Stimulated activated CD4-positive, alpha-beta T cell treated with anti-CD3 and anti-CD28 coated beads, TNF-alpha, amount 100 ng/mL, for 1 hour (primary cell): ENCODE results near the gene TMC6.
"Not testable (repeated sequence)": the region's sequence is repeated elsewhere in the genome, so short reads cannot be mapped to it uniquely, and the experiment has no call there.

ENCODE experiments used
- DNase-seq, 3 donors: peaks; one replicate each; pipeline ENCODE4 v3.0.0-alpha.2; 2020; ENCODE audit warnings: low read depth in 3 of 3, low spot score in 1 of 3

TMC6 gene

DNA sequence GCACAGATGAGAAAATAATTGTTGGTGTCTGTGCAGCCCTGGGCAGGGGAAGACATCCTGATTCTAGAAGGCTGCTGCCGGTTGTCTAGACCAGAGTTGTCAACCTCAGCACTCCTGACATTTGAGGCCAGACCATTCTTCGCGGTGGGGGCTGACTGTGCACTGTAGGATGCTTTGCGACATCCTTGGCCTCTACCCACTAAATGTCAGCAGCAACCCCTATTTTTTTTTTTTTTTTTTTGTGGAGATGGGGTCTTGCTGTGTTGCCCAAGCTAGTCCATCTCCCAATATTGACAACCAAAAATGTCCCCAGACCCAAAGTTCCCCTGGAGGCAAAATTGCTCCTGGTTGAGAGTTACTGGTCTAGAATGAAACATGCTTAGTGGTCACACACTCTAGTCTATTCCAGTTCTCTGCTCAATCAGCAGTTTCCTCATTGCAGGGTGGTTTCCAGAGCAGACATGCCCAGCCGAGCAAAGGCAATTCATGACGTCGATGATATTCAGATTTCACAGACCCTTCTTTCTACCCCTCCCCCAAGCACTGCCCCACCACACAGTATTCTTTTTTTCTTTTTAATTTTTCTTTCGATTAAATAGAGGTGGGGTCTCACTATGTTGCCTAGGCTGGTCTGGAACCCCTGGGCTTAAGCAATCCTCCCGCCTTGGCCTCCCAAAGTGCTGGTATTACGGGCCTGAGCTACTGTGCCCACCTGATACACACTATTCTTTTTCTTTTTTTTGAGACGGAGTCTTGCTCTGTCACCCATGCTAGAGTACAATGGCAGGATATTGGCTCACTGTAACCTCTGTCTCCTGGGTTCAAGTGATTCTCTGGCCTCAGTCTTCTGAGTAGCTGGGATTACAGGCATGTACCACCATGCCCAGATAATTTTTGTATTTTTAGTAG lies 26.6 kb upstream of the TMC6 start:
- no peak for DNase-seq

DNA sequence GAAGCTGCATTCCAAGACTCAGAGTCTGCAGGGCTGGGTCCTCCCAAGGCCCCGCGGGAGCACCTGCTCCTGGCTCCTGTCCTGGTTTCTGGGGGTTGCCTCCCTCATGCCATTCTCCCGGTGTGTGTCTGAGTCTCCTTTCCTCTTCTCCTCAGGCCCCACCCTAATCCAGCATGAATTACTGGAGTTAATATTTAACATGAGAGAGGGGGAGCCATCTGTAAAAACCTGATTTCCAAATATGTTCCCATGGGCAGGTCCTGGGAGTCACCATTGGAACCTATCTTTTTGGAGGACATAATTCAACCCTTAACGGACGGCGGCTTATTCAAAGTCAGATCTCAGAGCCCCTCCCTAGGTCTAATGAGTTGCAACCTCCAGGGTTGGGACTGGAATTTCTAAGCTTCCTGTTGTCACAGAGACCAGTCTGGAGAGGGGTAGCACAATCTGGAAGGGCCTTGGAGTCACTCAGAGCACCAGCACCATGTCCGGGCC lies 23.0 kb upstream of the TMC6 start:
- DNase-seq: no peak

- no peak for DNase-seq
Observed at GRCh38 chr17:78148286-78149016, 19.9 kb upstream of the TMC6 start.

DNA sequence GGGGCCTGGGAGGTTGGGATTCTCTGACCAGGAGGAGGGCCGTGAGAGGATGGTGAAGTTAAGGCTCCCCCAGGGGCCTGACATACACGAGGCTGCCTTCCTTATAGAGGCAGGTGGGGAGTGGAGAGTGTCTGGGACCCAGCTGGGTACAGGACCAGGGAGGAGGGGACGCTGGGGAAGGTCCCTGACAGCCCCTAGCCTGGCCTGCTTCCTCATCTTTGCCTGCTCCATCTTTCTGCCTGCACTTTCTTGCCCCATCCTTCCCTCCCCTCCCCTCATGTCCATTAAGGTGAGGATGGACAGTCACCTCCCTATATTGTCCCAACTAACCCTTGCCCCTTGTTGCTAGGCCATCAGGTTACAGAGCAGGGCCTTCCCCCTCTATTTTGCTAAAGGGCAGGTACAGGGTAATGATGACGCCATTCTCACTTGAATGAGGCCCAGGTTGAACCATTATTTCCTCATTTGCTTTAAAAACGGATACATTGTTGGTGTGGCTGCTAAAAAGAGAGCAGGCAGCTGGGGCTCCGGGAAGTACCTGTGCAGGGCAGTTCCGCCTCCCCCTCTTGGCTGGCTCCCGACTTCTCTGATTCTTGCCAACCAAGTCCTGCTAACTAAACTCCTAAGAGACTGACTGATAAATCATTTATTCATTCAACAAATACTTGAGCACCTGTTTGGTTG lies 18.9 kb upstream of the TMC6 start:
- DNase-seq: no peak

DNA sequence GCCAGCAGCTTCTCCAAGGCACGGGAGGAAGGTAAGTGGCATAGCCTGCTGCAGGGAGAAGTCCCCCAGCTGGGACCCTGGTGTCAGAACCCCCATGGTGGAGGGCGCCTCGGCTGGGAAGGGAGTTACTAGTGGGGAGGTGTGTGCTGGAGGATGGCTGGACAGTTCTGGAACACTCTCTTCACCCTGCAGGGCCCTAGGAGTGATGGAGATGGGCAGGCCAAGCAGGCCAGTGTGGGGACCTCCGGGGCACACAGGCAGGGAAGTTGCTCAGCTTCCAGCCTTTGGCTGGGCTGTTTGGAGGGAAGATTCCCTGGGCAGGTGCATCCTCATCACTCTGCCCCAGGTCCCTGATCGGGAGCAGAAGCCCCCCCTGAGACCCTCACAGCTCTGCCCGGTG lies 18.3 kb upstream of the TMC6 start:
- DNase-seq: no peak

DNA sequence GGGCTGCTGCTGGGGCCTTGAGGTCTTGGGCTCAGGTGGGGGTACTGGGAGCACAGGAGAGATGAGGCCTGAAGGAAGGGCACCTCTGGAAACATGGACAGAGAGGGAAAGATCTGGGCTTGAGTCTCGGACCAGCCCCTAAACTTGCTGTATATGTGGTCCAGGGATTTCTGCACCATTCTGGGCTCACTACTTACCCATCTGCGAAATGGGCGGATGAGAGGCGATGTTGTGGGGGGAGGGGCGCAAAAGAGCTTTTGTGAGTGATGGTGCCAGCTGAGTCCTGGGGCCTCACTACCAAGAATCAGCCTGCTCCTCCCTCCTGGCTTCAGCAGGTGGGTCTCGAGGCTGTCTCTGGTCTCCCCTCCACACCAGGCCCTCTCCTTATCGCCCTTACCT lies 17.9 kb upstream of the TMC6 start:
- no peak for DNase-seq

DNA sequence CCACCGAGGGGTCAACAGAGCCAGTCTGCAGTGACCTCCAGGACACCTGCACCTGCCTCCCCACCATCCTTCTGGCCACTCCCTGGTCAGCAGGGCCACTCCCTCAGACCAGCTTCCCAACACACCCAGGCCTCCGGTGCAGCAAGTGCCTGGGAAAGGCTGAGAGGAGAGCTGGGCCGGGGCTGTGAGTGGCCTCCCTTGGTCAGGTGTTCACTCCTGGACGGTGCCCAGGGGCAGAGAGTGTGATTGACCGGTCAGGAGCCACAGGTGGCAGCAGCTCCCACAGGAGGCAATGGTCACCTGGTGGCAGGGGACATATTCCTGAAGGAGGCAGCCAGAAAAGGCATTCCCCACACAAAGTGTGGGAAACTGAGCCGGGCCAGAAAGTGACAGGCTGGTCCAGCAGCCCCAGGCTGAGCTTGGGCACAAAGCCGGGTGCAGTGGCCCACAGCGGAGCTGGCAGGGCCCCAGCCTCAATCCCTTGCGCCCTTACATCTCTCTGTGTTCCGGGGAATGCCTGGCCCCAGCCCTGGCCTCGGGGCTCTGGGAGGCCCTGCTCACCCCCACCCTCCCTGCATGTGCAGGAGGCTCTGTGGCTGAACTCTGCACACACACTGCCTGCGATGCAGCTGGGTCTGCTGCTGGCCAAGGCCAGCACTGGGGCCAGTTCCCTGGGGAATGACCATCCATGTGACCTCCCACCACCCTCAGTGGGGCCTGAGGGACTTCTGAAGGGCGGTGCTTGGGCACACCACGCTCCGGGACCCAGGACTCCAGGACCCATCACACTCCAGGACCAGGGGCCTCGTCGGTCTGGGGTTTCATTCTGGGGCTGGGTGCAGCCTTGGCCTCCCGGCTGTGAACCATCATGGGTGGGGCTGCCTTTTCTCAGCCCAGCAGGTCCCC lies 16.4 kb upstream of the TMC6 start:
- no peak for DNase-seq

DNA sequence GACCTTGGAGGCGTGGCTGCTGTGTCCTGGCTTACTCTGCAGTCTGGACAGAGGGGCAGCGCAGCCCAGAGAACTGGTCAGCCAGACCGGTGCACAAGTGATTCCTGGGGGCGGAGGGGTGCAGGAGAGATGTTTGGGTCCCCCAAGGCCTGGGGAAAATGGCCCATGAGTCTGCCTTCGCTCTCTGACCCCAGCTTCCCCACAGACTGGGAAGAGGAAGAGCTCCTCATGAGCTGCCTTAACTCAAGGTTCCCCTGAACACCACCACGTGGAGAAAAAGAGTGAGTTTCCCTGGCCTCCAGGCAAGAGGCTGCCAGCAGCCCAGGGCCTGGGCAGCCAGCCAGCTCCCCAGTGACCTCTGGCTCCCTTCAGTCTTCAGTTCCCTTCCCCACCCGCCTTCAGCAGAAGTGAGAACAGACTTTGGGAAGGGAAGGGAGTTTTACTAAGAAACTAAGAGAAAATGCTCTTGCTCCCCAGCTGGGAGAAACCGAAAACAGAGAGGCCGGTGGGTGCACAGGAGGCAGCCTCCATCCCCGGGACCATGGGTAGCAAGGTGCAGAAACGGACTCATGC lies 15.7 kb upstream of the TMC6 start:
- DNase-seq: no peak

- DNase-seq: no peak
Observed at GRCh38 chr17:78143214-78144146, 14.9 kb upstream of the TMC6 start.

DNA sequence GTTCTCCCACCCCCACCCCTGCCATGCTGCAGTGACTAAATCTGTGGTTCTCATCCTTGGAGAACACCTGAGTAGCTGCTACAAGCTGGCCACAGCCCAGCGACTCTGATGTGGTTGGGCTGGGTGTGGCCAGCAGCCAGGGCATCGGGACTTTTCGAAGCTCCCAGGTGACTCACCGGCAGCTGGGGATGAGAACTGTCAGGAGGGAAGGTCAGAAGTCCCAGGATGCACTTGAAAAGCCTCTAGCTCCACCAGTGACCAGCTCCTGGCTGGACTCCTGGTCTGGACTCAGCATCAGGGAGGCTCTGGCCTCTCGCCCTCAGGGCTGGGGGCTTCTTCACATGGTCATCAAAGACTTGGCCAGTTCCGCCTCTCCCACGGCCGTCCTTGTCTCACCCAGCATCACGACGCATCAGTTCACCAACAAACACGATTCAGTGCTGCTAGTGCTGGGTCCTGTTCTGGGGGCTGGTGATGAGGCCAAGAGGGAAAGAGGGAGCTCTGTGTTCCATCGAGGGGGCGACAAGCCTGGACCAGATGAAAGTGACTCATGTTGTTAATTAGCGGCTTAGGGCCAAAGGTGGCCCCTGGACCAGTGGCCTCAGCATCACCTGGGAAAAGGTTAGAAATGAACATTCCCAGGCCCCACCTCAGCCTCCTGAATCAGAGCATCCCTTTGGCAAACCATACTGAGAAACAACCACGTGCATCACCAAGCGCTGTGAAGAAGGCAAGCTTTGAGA lies 13.7 kb upstream of the TMC6 start:
- no peak for DNase-seq

GRCh38 chr17:78141437-78142118 lies 13.0 kb upstream of the TMC6 start:
- no peak for DNase-seq

DNA sequence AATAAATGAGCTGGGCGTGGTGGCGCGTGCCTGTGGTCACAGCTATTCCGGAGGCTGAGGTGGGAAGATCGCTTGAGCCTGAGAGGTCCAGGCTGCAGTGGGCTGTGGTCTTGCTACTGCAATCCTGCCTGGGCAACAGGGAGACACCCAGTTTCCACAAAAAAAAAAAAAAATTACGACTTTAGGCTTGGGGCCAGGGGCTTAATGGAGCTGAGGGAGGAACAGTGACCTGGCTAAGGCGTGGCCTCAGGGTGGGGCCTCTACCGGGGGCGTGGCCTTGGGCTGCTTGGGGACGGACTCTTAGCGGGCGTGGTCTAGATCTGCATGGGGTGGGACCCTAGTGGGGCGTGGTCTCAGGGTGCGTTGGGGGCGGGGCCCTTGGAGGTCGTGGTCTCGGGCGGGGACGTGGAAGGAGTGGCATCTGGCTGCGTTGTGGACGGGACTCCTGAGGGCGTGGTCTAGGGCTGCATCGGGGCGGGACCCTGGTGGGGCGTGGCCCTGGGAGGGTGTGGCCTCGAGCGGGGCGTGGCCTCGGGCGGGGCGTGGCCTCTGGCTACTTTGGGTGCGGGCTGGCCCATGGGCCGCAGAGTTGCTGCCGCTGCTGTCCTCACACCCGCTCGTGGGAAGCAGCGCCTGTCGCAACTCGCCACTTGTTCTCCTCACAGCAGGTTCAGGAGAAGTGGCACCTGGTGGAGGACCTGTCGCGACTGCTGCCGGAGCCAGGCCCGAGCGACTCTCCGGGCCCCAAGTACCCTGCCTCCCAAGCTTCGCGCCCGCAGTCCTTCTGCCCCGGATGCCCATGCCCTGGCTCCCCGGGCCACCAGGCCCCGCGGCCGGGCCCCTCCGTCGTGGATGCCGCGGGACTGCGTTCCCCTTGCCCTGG lies 11.9 kb upstream of the TMC6 start:
- peak; percentile 83 to 87 (median 85) for DNase-seq

DNA sequence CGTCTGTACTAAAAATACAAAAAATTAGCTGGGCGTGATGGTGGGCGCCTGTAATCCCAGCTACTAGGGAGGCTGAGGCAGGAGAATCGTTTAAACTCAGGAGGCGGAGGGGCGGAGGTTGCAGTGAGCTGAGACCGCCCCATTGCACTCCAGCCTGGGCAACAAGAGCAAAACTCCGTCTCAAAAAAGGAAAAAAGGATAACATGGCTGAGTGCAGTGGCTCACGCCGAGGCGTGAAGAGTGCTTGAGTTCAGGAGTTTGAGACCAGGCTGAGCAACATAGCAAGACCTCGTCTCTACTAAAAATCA lies 11.3 kb upstream of the TMC6 start:
- DNase-seq: not testable (repeated sequence)

DNA sequence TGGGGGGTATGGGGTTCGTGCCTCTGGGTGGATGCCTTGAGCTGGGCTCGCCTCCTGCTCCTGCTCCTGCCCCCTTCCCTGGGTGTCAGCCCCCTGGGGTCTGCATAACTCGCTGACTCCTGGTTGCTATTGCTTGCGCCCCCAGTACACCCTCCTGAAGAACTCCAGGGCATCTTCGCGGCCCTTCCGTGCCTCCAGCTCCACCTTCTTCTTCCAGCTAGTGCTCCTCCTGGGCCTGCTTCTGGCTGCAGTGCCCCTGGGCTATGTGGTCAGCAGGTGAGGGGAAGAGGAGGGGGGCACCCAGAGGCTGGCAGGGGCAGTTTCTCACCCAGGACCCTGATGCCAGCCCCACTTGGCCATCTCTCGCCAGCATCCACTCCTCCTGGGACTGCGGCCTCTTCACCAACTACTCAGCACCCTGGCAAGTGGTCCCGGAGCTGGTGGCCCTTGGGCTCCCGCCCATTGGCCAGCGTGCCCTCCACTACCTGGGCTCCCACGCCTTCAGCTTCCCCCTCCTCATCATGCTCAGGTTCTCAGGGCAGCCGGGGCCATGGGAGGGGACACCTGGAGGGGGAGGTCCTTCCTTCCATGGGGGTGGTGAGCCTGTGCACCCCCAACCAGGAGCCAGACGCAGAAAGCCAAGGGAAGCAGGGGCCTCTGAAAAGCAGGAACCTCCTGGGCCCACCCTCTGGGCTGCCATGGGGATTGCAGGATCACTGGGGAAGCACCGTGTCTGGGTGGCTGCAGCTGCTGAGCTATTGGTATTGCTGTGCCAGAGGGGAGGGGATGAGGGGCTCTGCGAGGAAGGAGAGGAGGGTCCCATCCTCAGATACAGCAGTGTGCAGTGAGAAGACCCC lies 9.9 kb upstream of the TMC6 start:
- DNase-seq: no peak

GRCh38 chr17:78137392-78138203 lies 9.0 kb upstream of the TMC6 start:
- DNase-seq: no peak
